ENCODE measurements around the gene SDK2. TPM values are rescaled to one million over a fixed set of nuclear protein-coding genes. Genes with fewer than 3 reads are reported as not detected.
A peak's percentile ranks its signal among the peaks of the same experiment; 100 is the strongest.

Gene SDK2
- total and polyA plus RNA-seq, 2 donors from 2014 or later = 0.37 to 2.4 TPM

DNA sequence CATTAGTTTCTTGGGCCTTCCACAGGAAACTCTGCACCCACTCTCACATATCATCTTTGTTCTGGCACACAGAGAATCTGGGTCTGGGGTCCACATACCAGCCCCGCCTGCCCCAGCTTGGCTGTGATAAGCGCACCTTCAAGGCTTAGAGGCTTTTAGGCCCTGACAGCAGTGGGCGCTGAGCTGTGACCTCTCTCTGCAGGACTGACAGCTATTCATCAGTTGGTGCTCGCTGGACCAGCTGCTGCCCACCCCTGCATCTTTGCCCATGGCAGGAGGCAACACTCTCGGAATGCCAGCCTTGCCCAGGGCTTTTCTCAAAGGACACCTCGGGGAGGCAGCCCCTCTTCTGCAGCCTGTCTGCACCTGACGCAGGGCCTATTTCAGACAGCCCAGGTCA lies 62.9 kb downstream of the SDK2 start:
- no peak for FAIRE-seq
- intact Hi-C loops (cut with DNase I) = no loop called here
- no peaks in the 10 kb centered on the region for H3K9me3 ChIP-seq (ENCODE audit: control insufficient read depth in 2 of 3, insufficient read depth in 1 of 3, low read length in 3 of 3)
- H3K4me1 ChIP-seq (ENCODE audit: control insufficient read depth in 2 of 3, insufficient read depth in 2 of 3, low read depth in 1 of 3, low read length in 3 of 3) = peaks cover 0 to 6% (median 2%) of the 10 kb centered on the region in 3 donors
- TF ChIP-seq, protein P1, sequence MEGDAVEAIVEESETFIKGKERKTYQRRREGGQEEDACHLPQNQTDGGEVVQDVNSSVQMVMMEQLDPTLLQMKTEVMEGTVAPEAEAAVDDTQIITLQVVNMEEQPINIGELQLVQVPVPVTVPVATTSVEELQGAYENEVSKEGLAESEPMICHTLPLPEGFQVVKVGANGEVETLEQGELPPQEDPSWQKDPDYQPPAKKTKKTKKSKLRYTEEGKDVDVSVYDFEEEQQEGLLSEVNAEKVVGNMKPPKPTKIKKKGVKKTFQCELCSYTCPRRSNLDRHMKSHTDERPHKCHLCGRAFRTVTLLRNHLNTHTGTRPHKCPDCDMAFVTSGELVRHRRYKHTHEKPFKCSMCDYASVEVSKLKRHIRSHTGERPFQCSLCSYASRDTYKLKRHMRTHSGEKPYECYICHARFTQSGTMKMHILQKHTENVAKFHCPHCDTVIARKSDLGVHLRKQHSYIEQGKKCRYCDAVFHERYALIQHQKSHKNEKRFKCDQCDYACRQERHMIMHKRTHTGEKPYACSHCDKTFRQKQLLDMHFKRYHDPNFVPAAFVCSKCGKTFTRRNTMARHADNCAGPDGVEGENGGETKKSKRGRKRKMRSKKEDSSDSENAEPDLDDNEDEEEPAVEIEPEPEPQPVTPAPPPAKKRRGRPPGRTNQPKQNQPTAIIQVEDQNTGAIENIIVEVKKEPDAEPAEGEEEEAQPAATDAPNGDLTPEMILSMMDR (IDR thresholded peaks at IDR 0.05; ENCODE audit: borderline replicate concordance, extremely low read depth, insufficient read depth) = no peak
- no peak for DNase-seq
- H3K36me3 ChIP-seq (ENCODE audit: control insufficient read depth in 2 of 3, insufficient read depth in 3 of 3, low read length in 3 of 3) = no peaks in the 10 kb centered on the region
- H3K27me3 ChIP-seq (ENCODE audit: control insufficient read depth, insufficient read depth, low read length) = no peaks in the 10 kb centered on the region
- H3K27ac ChIP-seq (ENCODE audit: low read depth in 2 of 2, low read length in 2 of 2) = no peak overlapping the region
- no peak overlapping the region for H3K4me3 ChIP-seq (ENCODE audit: low read length in 3 of 3)
- no peak overlapping the region for H3K9ac ChIP-seq (ENCODE audit: low read length in 3 of 3)

- TF ChIP-seq, protein P1 (IDR thresholded peaks at IDR 0.05; ENCODE audit: borderline replicate concordance, extremely low read depth, insufficient read depth) = no peak
- DNase-seq = peak in 1 of 5 donors; percentile 33
- FAIRE-seq = no peak
Observed at GRCh38 chr17:73580073-73580710, 64.1 kb downstream of the SDK2 start.

GRCh38 chr17:73576556-73577098 lies 67.6 kb downstream of the SDK2 start:
- FAIRE-seq = no peak
- Histone ChIP-seq H3K27ac (ENCODE audit: low read depth in 2 of 2, low read length in 2 of 2) (no peak overlapping the region), H3K9me3 (ENCODE audit: control insufficient read depth in 2 of 3, insufficient read depth in 1 of 3, low read length in 3 of 3) (no peaks in the 10 kb centered on the region), H3K4me1 (ENCODE audit: control insufficient read depth in 2 of 3, insufficient read depth in 2 of 3, low read depth in 1 of 3, low read length in 3 of 3) (no peaks in the 10 kb centered on the region), H3K9ac (ENCODE audit: low read length in 3 of 3) (no peak overlapping the region), H3K27me3 (ENCODE audit: control insufficient read depth, insufficient read depth, low read length) (no peaks in the 10 kb centered on the region), H3K36me3 (ENCODE audit: control insufficient read depth in 2 of 3, insufficient read depth in 3 of 3, low read length in 3 of 3) (no peaks in the 10 kb centered on the region), H3K4me3 (ENCODE audit: low read length in 3 of 3) (no peak overlapping the region)
- TF ChIP-seq, protein P1 (IDR thresholded peaks at IDR 0.05; ENCODE audit: borderline replicate concordance, extremely low read depth, insufficient read depth) = no peak
- intact Hi-C loops (cut with DNase I) = no loop called here
- no peak for DNase-seq

More at GRCh38 chr17:73580073-73580710, 64.1 kb downstream of the SDK2 start:
- H3K36me3 ChIP-seq (ENCODE audit: control insufficient read depth in 2 of 3, insufficient read depth in 3 of 3, low read length in 3 of 3) = no peaks in the 10 kb centered on the region
- intact Hi-C loops (cut with DNase I) = no loop called here
- no peaks in the 10 kb centered on the region for H3K27me3 ChIP-seq (ENCODE audit: control insufficient read depth, insufficient read depth, low read length)
- H3K27ac ChIP-seq (ENCODE audit: low read depth in 2 of 2, low read length in 2 of 2) = no peak overlapping the region
- no peak overlapping the region for H3K9ac ChIP-seq (ENCODE audit: low read length in 3 of 3)
- H3K4me1 ChIP-seq (ENCODE audit: control insufficient read depth in 2 of 3, insufficient read depth in 2 of 3, low read depth in 1 of 3, low read length in 3 of 3) = no peaks in the 10 kb centered on the region
- H3K4me3 ChIP-seq (ENCODE audit: low read length in 3 of 3) = no peak overlapping the region
- no peaks in the 10 kb centered on the region for H3K9me3 ChIP-seq (ENCODE audit: control insufficient read depth in 2 of 3, insufficient read depth in 1 of 3, low read length in 3 of 3)

Measured in kidney (tissue), 14 donors.